ENCODE measurements around the gene EHBP1.
"Not testable (repeated sequence)": the region's sequence is repeated elsewhere in the genome, so short reads cannot be mapped to it uniquely, and the experiment has no call there.

The EHBP1 gene

GRCh38 chr2:62736899-62737559 lies 31.5 kb downstream of the EHBP1 start:
- no peak for DNase-seq (ENCODE audit: low spot score)

GRCh38 chr2:62738981-62739936 lies 33.7 kb downstream of the EHBP1 start:
- no peak for DNase-seq (ENCODE audit: low spot score)

- no peak for DNase-seq (ENCODE audit: low spot score)
Observed at GRCh38 chr2:62740221-62740620, 34.7 kb downstream of the EHBP1 start.

- no peak for DNase-seq (ENCODE audit: low spot score)
Observed at GRCh38 chr2:62741127-62741526, 35.6 kb downstream of the EHBP1 start.

- peak; percentile 40 for DNase-seq (ENCODE audit: low spot score)
Observed at GRCh38 chr2:62741954-62742722, 36.6 kb downstream of the EHBP1 start.

GRCh38 chr2:62743506-62743905 lies 38.0 kb downstream of the EHBP1 start:
- no peak for DNase-seq (ENCODE audit: low spot score)

- no peak for DNase-seq (ENCODE audit: low spot score)
Observed at GRCh38 chr2:62744603-62745002, 39.1 kb downstream of the EHBP1 start.

GRCh38 chr2:62745891-62746481 lies 40.5 kb downstream of the EHBP1 start:
- DNase-seq (ENCODE audit: low spot score), result no peak

- no peak for DNase-seq (ENCODE audit: low spot score)
Observed at GRCh38 chr2:62747169-62747568, 41.7 kb downstream of the EHBP1 start.

GRCh38 chr2:62747876-62748275 lies 42.4 kb downstream of the EHBP1 start:
- no peak for DNase-seq (ENCODE audit: low spot score)

- DNase-seq (ENCODE audit: low spot score), result not testable (repeated sequence)
Observed at GRCh38 chr2:62749111-62749510, 43.6 kb downstream of the EHBP1 start.

- no peak for DNase-seq (ENCODE audit: low spot score)
Observed at GRCh38 chr2:62757029-62757428, 51.5 kb downstream of the EHBP1 start.

GRCh38 chr2:62760026-62760425 lies 54.5 kb downstream of the EHBP1 start:
- DNase-seq (ENCODE audit: low spot score), result no peak

GRCh38 chr2:62760555-62760954 lies 55.0 kb downstream of the EHBP1 start:
- DNase-seq (ENCODE audit: low spot score), result peak; percentile 58

GRCh38 chr2:62765619-62766376 lies 60.3 kb downstream of the EHBP1 start:
- DNase-seq (ENCODE audit: low spot score), result no peak

GRCh38 chr2:62768615-62769014 lies 63.1 kb downstream of the EHBP1 start:
- DNase-seq (ENCODE audit: low spot score), result no peak

- DNase-seq (ENCODE audit: low spot score), result no peak
Observed at GRCh38 chr2:62770629-62771028, 65.1 kb downstream of the EHBP1 start.

- DNase-seq (ENCODE audit: low spot score), result peak; percentile 18
Observed at GRCh38 chr2:62774555-62775366, 69.2 kb downstream of the EHBP1 start.

- no peak for DNase-seq (ENCODE audit: low spot score)
Observed at GRCh38 chr2:62775367-62775668, 69.8 kb downstream of the EHBP1 start.

- DNase-seq (ENCODE audit: low spot score), result no peak
Observed at GRCh38 chr2:62783679-62784078, 78.2 kb downstream of the EHBP1 start.

- no peak for DNase-seq (ENCODE audit: low spot score)
Observed at GRCh38 chr2:62784341-62784740, 78.8 kb downstream of the EHBP1 start.

All from AG20443 (cell line).